Measurements from ENCODE around the gene KIF18B. TPM values are rescaled to one million over a fixed set of nuclear protein-coding genes. Genes with fewer than 3 reads are reported as not detected.

The KIF18B gene
- total RNA-seq, 1 donor from 2014 or later: 0.74 TPM

DNA sequence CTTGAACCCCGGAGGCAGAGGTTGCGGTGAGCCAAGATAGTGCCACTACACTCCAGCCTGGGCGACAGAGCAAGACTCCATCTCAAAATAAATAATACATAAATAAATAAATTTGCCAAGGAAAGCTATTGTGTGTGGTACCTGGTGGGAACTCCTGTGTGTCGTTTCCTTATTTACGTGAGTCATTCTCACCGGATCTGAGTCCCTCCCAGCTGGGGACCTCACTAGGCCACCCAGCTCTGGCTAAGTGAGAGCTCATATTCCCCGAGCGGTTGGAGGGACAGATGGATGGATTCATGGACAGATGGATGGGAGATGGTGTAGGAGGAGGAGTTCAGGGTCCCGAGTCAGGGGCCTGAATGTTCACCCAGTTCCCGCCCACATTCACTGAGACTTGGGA is 43.4 kb upstream of the KIF18B start:
- DNase-seq (ENCODE audit: extremely low spot score in 2 of 2): no peak
- Histone ChIP-seq H3K36me3 (no peaks in the 10 kb centered on the region), H3K27ac (no peak overlapping the region), H3K27me3 (no peaks in the 10 kb centered on the region), H3K9me3 (no peaks in the 10 kb centered on the region), H3K4me1 (peaks cover 5% of the 10 kb centered on the region), H3K4me3 (no peak overlapping the region)
- intact Hi-C loops (cut with DNase I): no loop called here
- TF ChIP-seq, protein P1, sequence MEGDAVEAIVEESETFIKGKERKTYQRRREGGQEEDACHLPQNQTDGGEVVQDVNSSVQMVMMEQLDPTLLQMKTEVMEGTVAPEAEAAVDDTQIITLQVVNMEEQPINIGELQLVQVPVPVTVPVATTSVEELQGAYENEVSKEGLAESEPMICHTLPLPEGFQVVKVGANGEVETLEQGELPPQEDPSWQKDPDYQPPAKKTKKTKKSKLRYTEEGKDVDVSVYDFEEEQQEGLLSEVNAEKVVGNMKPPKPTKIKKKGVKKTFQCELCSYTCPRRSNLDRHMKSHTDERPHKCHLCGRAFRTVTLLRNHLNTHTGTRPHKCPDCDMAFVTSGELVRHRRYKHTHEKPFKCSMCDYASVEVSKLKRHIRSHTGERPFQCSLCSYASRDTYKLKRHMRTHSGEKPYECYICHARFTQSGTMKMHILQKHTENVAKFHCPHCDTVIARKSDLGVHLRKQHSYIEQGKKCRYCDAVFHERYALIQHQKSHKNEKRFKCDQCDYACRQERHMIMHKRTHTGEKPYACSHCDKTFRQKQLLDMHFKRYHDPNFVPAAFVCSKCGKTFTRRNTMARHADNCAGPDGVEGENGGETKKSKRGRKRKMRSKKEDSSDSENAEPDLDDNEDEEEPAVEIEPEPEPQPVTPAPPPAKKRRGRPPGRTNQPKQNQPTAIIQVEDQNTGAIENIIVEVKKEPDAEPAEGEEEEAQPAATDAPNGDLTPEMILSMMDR (IDR thresholded peaks at IDR 0.05): no peak
- TF ChIP-seq POLR2AphosphoS5 (IDR thresholded peaks at IDR 0.05; ENCODE audit: insufficient read depth in 1 of 2, low read depth in 1 of 2) (no peak), POLR2A (IDR thresholded peaks at IDR 0.05) (no peak)

DNA sequence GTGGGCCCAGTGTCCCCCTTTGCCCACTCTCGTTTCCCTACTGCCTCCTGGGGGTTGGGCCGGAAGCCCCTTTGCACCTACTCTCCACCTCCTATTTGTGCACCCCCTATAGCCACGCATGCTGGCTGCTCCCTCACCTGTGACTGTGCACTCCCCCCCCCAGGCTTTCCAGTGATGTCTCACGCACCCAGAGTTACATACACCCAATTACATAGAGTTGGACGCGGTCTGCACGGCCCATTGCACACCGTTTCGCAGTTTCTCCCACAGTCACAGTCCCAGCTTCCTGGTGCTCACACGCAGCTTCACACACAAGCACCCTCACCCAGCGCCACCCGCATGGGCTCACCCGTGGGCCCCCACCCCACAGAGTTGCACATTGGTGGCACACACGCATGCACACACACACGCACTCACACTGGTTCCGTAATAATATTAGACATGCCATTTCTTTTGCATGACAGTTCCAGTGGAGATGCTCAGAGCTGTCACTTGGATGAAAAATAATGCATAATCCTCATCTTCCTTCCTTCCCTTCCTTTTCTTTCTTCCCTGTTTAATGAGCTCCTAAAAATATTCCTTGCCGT is 42.1 kb upstream of the KIF18B start:
- intact Hi-C loops (cut with DNase I): no loop called here

DNA sequence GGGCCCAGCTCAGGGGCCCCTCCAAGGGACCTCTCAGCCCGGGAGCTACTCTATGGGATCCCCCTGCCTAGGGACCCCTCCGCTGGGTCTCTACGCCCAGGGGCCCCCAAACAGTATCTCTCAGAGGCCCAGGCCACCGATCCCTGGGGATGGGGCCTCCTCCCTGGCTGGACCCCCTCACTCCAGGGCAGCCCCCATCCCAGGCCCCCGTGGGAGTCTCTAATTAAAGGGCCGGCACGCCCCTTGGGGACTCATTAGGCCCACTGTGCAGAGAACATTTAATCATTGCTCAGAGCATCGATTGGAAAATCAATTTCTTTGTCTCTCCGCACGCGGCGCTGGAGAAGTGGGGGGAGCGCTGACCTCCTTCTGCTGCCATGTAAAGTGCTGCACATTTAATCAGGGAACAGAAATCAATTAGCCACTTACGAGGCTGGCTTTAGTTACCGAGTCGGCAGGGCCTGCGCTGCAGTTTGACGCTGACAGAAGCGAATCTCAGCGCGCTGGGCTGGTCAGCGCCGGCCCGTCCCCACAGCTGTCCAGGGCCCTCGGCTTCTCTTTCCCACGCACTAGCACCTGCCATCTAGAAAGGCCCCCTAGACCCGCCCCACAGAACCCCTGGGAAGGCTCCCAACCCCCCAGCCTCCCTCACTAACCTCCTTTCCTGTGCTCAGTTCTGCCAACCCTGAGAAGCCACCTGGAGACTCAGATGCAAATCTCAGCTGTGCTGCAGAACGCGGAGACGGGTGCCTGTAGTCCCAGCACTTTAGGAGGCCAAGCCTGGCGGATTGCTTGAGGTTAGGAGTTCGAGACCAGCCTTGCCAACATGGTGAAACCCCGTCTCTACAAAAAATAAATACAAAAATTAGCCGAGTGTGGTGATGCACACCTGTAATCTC is 40.7 kb upstream of the KIF18B start:
- H3K4me3 ChIP-seq: no peak overlapping the region
- H3K27ac ChIP-seq: no peak overlapping the region
- H3K4me1 ChIP-seq: peaks cover 5% of the 10 kb centered on the region
- H3K36me3 ChIP-seq: no peaks in the 10 kb centered on the region
- TF ChIP-seq, protein P1 (IDR thresholded peaks at IDR 0.05): no peak
- no peak for TF ChIP-seq POLR2A (IDR thresholded peaks at IDR 0.05)
- TF ChIP-seq POLR2AphosphoS5 (IDR thresholded peaks at IDR 0.05; ENCODE audit: insufficient read depth in 1 of 2, low read depth in 1 of 2): no peak
- no peaks in the 10 kb centered on the region for H3K27me3 ChIP-seq
- intact Hi-C loops (cut with DNase I): no loop called here
- H3K9me3 ChIP-seq: no peaks in the 10 kb centered on the region
- DNase-seq (ENCODE audit: extremely low spot score in 2 of 2): no peak

More for the DNA sequence above, 42.1 kb upstream of the KIF18B start:
- Histone ChIP-seq H3K27ac (no peak overlapping the region), H3K4me1 (peaks cover 5% of the 10 kb centered on the region), H3K9me3 (no peaks in the 10 kb centered on the region), H3K27me3 (no peaks in the 10 kb centered on the region), H3K4me3 (no peak overlapping the region), H3K36me3 (no peaks in the 10 kb centered on the region)
- TF ChIP-seq, protein P1 (IDR thresholded peaks at IDR 0.05): no peak
- DNase-seq (ENCODE audit: extremely low spot score in 2 of 2): no peak

DNA sequence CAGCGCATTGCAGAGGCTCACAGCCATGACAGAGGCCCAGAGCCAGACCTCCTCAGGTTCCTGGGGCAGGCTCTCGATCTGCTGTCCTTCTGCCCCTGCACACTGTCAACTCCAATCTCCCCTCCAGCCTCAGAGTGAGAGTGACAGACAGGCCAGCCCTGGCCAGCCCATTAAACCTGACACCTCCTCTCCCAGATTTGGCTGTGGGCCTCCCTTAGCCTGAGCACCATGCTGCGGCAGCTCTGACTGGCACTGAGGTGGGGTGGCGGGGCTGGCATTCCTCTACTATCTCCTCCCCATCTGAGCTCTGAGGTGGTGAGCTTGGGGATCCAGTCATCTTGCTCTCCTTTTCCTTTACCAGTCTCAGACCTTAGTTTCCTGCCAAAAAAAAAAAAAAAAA is 36.0 kb upstream of the KIF18B start:
- Histone ChIP-seq H3K36me3 (no peaks in the 10 kb centered on the region), H3K9me3 (no peaks in the 10 kb centered on the region), H3K4me3 (no peak overlapping the region), H3K27me3 (no peaks in the 10 kb centered on the region), H3K4me1 (peaks cover 40% of the 10 kb centered on the region), H3K27ac (no peak overlapping the region)
- TF ChIP-seq POLR2AphosphoS5 (IDR thresholded peaks at IDR 0.05; ENCODE audit: insufficient read depth in 1 of 2, low read depth in 1 of 2) (no peak), POLR2A (IDR thresholded peaks at IDR 0.05) (no peak)
- TF ChIP-seq, protein P1 (IDR thresholded peaks at IDR 0.05): no peak
- no peak for DNase-seq (ENCODE audit: extremely low spot score in 2 of 2)
- intact Hi-C loops (cut with DNase I): no loop called here
